Skeletal muscle tissue (tissue), 4 donors: Measurements from ENCODE around the gene ANO6. TPM values are rescaled to one million over a fixed set of nuclear protein-coding genes. Genes with fewer than 3 reads are reported as not detected.

Experiments
- H3K27ac ChIP-seq: one replicate; pipeline ENCODE4 v1.7.0; 2013; ENCODE audit warnings: mild to moderate bottlenecking, low read depth, low read length, inconsistent platforms
- H3K27me3 ChIP-seq, 3 donors: one replicate each; pipeline ENCODE4 v1.7.0; 2013; ENCODE audit warnings: low read length in 3 of 3; ENCODE audit not compliant: control insufficient read depth in 3 of 3, insufficient read depth in 3 of 3
- H3K36me3 ChIP-seq, 3 donors: one replicate each; pipeline ENCODE4 v1.7.0; 2013; ENCODE audit warnings: low read length in 3 of 3; ENCODE audit not compliant: control insufficient read depth in 3 of 3, insufficient read depth in 3 of 3
- H3K4me1 ChIP-seq, 3 donors: one replicate each; pipeline ENCODE4 v1.7.0; 2013; ENCODE audit warnings: low read length in 3 of 3, mild to moderate bottlenecking in 3 of 3; ENCODE audit not compliant: control insufficient read depth in 3 of 3, insufficient read depth in 3 of 3
- H3K4me3 ChIP-seq, 3 donors: one replicate each; pipeline ENCODE4 v1.7.0; 2013; ENCODE audit warnings: low read length in 3 of 3
- H3K9ac ChIP-seq, 3 donors: one replicate each; pipeline ENCODE4 v1.7.0; 2013; ENCODE audit warnings: low read length in 3 of 3, mild to moderate bottlenecking in 3 of 3, moderate library complexity in 2 of 3, low read depth in 1 of 3
- H3K9me3 ChIP-seq, 3 donors: one replicate each; pipeline ENCODE4 v1.7.0; 2013; ENCODE audit warnings: low read length in 3 of 3; ENCODE audit not compliant: control insufficient read depth in 3 of 3
- total RNA-seq: library from RNA; depleted of rRNA; stranded (reverse); fragments of >200 nt; gene quantifications from one replicate; pipeline ENCODE4 v1.2.3, GENCODE V29; 2014
- donor health status: Osteomylitis.

ANO6 gene
- total RNA-seq, 1 donor from 2014 or later = 50.6 TPM

- no peak overlapping the region for H3K27ac ChIP-seq
- peaks cover 6 to 16% (median 9%) of the 10 kb centered on the region in 3 donors for H3K4me1 ChIP-seq
- H3K4me3 ChIP-seq = no peak overlapping the region
- no peak overlapping the region for H3K9ac ChIP-seq
- no peaks in the 10 kb centered on the region for H3K9me3 ChIP-seq
- H3K27me3 ChIP-seq = no peaks in the 10 kb centered on the region
- no peaks in the 10 kb centered on the region for H3K36me3 ChIP-seq
Measured at GRCh38 chr12:45285717-45286116, 69.8 kb downstream of the ANO6 start.

GRCh38 chr12:45286621-45287020 lies 70.7 kb downstream of the ANO6 start:
- peaks cover 8 to 19% (median 16%) of the 10 kb centered on the region in 3 donors for H3K4me1 ChIP-seq
- H3K9ac ChIP-seq = no peak overlapping the region
- H3K9me3 ChIP-seq = no peaks in the 10 kb centered on the region
- no peaks in the 10 kb centered on the region for H3K27me3 ChIP-seq
- H3K4me3 ChIP-seq = no peak overlapping the region
- H3K36me3 ChIP-seq = no peaks in the 10 kb centered on the region
- H3K27ac ChIP-seq = no peak overlapping the region

GRCh38 chr12:45289245-45290215 lies 73.6 kb downstream of the ANO6 start:
- H3K27me3 ChIP-seq = no peaks in the 10 kb centered on the region
- peaks cover 9 to 17% (median 15%) of the 10 kb centered on the region in 3 donors for H3K4me1 ChIP-seq
- peak overlapping the region in 1 of 3 donors; percentile 7 for H3K9ac ChIP-seq
- H3K4me3 ChIP-seq = no peak overlapping the region
- H3K9me3 ChIP-seq = no peaks in the 10 kb centered on the region
- H3K27ac ChIP-seq = peak overlapping the region; percentile 91
- H3K36me3 ChIP-seq = no peaks in the 10 kb centered on the region

GRCh38 chr12:45290216-45290605 lies 74.3 kb downstream of the ANO6 start:
- H3K4me1 ChIP-seq = peaks cover 9 to 15% (median 12%) of the 10 kb centered on the region in 3 donors
- peak overlapping the region; percentile 91 for H3K27ac ChIP-seq
- H3K9me3 ChIP-seq = no peaks in the 10 kb centered on the region
- no peaks in the 10 kb centered on the region for H3K36me3 ChIP-seq
- H3K9ac ChIP-seq = peak overlapping the region in 1 of 3 donors; percentile 7
- H3K27me3 ChIP-seq = no peaks in the 10 kb centered on the region
- no peak overlapping the region for H3K4me3 ChIP-seq

- no peaks in the 10 kb centered on the region for H3K36me3 ChIP-seq
- H3K9ac ChIP-seq = peak overlapping the region in 1 of 3 donors; percentile 14
- H3K4me3 ChIP-seq = peak overlapping the region in 1 of 3 donors; percentile 9
- H3K27ac ChIP-seq = peak overlapping the region; percentile 91
- H3K9me3 ChIP-seq = no peaks in the 10 kb centered on the region
- peaks cover 12 to 15% (median 13%) of the 10 kb centered on the region in 3 donors for H3K4me1 ChIP-seq
- no peaks in the 10 kb centered on the region for H3K27me3 ChIP-seq
Measured at GRCh38 chr12:45291518-45291917, 75.6 kb downstream of the ANO6 start.

- peak overlapping the region; percentile 63 to 81 (median 67) for H3K9ac ChIP-seq
- H3K4me3 ChIP-seq = peak overlapping the region; percentile 68 to 72 (median 70)
- peak overlapping the region; percentile 91 for H3K27ac ChIP-seq
- no peaks in the 10 kb centered on the region for H3K27me3 ChIP-seq
- peaks cover 12 to 15% (median 13%) of the 10 kb centered on the region in 3 donors for H3K4me1 ChIP-seq
- no peaks in the 10 kb centered on the region for H3K36me3 ChIP-seq
- H3K9me3 ChIP-seq = no peaks in the 10 kb centered on the region
Measured at GRCh38 chr12:45292486-45293195, 76.7 kb downstream of the ANO6 start.

GRCh38 chr12:45294906-45295305 lies 79.0 kb downstream of the ANO6 start:
- H3K27me3 ChIP-seq = no peaks in the 10 kb centered on the region
- no peak overlapping the region for H3K9ac ChIP-seq
- H3K9me3 ChIP-seq = no peaks in the 10 kb centered on the region
- H3K36me3 ChIP-seq = no peaks in the 10 kb centered on the region
- peak overlapping the region in 1 of 3 donors; percentile 25 for H3K4me3 ChIP-seq
- no peak overlapping the region for H3K27ac ChIP-seq
- H3K4me1 ChIP-seq = peaks cover 22 to 30% (median 27%) of the 10 kb centered on the region in 3 donors

- Histone ChIP-seq H3K4me3 (no peak overlapping the region), H3K4me1 (peaks cover 20 to 22% (median 22%) of the 10 kb centered on the region in 3 donors), H3K9me3 (no peaks in the 10 kb centered on the region), H3K27ac (no peak overlapping the region), H3K9ac (no peak overlapping the region), H3K27me3 (no peaks in the 10 kb centered on the region), H3K36me3 (no peaks in the 10 kb centered on the region)
Measured at GRCh38 chr12:45296046-45296586, 80.2 kb downstream of the ANO6 start.

GRCh38 chr12:45298047-45298446 lies 82.2 kb downstream of the ANO6 start:
- H3K9me3 ChIP-seq = no peaks in the 10 kb centered on the region
- no peak overlapping the region for H3K9ac ChIP-seq
- H3K4me3 ChIP-seq = no peak overlapping the region
- H3K27ac ChIP-seq = peak overlapping the region; percentile 34
- H3K27me3 ChIP-seq = no peaks in the 10 kb centered on the region
- H3K36me3 ChIP-seq = peaks cover 0 to 2% (median 0%) of the 10 kb centered on the region in 3 donors
- H3K4me1 ChIP-seq = peaks cover 16 to 26% (median 19%) of the 10 kb centered on the region in 3 donors
